Stimulated activated CD8-positive, alpha-beta memory T cell treated with anti-CD3 and anti-CD28 coated beads, Interleukin-4, amount 100 ng/mL, for 24 hours (primary cell): Measurements from ENCODE around the gene PRX.
A peak's percentile ranks its signal among the peaks of the same experiment; 100 is the strongest.
"Not testable (repeated sequence)": the region's sequence is repeated elsewhere in the genome, so short reads cannot be mapped to it uniquely, and the experiment has no call there.

Source experiments
- DNase-seq: peaks from one replicate; pipeline ENCODE4 v3.0.0-alpha.2; 2020; ENCODE audit warnings: low read depth

Gene PRX

DNA sequence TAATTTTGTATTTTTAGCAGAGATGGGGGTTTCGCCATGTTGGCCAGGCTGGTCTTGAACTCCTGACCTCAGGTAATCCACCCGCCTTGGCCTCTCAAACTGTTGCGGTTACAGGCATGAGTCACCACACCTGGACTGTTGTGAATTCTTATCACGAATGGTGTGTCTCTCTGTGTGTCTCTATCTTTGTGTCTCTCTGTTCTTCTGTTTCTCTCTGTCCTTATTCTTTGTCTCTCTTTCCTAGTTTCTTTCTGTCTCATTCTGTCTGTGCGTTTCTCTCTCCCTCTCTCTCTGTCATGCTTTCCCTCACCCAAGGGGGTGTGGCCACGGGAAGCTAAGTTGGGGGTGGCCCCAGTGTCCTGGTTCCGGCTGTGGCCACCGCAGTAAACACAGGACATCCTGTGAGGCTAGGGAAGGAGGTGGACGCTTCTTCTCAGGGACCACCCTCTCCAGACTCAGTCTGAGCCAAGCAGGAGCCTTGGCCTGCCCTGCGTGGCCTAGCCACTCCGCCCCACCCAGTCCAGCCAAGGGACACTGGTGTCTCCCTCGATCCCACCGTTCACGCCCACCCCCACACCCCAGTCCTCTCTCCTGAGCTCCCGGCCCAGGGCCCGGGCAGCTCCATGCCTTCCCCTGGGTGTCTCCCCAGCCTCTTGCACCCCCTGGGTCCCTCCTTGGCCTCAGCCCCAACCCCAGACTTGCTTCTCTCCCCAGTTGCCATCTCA lies 3.9 kb upstream of the PRX start:
- DNase-seq, result no peak

DNA sequence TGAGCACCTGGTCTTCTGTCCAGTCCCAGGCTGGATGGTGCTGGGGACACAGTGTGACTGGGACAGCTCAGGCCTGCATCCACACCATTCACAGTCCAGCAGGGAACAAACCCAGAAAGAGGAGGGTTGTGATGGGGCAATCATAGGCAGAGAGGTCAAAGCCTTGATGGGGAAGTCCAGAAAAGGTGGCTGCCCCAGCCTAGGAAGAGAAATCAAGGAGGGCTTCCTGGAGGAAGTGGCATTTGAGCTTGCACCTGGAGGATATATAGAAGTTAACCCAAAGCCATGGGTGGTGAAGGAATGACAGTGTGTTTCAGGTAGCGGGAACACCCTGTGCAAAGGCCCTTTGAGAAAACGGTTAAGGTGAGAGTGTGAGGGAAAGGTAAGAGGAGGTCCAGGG lies 2.6 kb upstream of the PRX start:
- DNase-seq, result no peak

DNA sequence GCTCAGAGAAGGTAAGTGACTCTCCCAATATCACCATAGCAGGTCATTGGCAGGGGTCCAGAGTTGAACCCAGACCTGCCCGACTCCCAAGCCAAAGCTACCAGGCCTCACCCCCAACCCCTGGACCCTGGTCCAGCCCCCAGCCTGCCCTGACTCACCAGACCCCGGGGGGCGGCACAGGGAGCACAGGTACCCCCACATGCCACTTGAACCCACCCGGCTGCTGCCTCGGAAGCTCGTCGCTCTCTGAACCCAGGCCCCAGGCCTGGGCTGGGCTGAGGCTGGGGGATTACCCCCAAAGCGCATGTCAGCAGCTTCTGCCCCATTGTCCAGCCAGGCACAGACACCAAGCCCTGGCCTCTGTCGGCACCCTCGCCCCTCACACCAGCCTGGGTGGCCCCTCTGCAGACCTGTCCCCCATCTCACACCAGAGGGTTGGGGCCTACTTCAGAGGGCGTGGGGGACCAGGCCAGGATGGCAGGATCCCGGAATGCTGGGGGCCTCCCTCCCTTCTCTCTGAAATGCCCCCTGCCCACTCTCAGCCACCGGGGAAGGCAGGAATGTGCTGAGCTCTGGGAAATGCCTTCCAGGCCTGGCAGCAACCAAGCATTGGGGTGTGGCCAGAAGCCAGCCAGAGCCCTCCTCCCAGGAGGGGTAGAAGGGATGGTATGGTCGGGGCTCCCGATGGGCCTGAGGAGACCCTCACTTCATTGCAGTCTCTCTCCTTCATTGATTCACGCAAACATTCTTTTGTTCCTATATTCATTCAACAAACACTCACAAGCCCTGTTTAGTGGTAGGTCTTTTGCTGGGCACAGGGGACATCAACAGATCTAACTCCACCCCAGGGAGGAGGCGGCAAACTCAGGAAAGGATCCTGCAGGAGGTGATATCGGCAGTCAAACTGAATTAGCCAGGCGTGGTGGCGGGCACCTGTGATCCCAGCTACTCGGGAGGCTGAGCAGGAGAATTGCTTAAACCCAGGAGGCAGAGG lies 1.7 kb upstream of the PRX start:
- no peak for DNase-seq

DNA sequence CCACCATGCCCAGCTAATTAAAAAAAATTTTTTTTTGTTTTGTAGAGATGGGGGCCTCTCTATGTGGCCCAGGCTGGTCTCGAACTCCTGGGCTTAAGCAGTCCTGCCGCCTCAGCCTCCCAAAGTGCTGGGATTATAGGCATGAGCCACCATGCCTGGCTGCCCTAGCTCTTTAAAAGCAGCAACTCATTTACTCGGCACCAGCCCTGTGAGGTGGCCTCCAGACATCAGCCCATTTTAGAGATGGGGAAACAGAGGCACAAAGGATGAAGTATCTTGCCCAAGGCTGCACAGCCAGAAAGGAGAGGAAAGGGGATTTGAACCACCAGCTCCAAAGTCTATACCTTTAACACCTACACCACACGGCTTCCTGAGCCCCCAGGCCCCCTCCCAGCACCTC lies 312 bp downstream of the PRX start:
- DNase-seq, result no peak

DNA sequence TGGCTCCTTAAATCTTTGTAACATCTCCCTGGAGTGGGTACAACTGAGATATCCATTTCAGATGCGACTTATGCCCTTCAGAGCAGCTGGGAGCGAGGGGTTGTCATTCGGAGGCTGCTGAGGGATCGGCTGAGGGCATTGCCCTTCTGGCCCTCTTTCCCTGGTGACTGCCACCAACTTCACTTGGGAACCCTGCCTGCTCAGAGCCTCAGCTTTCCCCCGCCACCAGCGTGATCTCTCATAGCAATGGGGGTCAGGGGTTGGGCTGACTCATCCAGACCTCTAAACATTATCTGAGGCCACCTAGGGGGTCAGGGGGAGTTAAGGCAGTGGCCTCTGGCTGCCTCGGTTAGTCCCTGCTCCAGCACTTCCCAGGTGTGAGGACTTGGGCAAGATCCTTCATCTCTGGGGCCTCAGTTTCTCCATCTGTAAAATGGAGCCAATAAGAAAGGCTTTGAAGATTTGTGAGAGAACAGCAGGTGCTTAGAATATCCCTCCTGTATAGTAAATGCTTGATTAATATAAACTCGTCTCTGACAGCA lies 1.1 kb downstream of the PRX start:
- no peak for DNase-seq

DNA sequence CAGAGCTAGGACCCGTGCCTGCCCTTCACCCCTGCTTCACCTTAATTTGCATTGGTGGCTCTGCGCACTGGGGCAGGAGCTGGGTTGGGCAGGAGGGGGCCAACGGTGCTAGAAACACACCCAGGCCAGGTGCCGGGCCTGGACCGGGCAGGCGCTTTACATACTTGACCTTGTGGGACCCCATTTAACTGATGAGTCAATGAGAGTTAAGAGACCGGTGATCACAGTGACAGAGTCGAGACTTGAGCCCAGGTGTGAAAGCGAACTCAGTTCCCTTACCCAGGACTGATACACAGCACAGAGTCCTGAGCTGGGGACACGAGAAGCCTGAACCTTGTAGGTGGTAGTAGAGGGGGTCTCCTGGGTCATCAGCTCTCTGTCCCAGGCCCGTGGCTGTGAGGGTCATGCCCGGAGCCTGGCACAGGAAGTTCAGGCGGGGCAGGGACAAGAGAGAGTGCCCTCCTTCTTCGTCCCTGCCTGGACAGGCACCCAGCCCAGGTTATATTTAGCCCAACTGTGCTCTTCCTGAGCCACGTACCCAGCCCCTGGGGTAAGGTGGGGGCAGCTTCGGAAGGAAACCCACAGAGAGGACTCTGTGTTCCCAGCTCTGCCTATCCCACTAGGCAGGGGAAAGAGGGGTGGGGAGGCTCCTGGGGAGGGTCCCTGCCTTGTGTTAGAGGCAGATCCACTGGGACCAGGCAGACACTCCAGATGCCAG lies 1.9 kb downstream of the PRX start:
- no peak for DNase-seq

DNA sequence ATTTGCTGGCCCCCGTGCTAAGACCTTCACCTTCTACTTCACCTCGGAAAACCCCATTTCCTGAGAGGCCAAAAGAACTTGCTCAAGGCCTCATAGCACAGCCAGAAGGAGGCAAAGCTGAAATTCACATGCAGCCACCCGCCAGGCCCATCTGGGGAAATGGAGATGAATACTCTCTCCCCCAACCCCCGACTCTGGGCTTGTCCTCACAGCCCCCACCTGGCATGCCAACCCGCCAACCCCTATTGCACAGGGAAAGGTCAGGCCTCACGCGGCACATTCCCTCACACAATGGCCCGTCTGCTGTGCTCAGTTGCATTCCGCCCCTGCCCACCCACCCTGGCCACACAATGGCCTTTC lies 3.2 kb downstream of the PRX start:
- DNase-seq, result no peak

DNA sequence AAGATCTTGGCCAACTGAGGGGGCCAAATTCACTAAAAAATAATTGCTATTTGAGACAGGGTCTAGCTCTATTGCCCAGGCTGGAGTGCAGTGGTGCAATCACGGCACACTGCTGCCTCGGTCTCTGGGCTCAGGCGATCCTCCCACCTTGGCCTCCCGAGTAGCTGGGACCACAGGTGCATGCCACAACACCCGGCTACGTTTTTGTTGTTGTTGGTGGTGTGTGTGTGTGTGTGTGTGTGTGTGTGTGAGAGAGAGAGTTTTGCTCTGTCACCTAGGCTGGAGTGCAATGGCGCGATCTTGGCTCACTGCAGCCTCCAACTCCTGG lies 4.6 kb downstream of the PRX start:
- not testable (repeated sequence) for DNase-seq

DNA sequence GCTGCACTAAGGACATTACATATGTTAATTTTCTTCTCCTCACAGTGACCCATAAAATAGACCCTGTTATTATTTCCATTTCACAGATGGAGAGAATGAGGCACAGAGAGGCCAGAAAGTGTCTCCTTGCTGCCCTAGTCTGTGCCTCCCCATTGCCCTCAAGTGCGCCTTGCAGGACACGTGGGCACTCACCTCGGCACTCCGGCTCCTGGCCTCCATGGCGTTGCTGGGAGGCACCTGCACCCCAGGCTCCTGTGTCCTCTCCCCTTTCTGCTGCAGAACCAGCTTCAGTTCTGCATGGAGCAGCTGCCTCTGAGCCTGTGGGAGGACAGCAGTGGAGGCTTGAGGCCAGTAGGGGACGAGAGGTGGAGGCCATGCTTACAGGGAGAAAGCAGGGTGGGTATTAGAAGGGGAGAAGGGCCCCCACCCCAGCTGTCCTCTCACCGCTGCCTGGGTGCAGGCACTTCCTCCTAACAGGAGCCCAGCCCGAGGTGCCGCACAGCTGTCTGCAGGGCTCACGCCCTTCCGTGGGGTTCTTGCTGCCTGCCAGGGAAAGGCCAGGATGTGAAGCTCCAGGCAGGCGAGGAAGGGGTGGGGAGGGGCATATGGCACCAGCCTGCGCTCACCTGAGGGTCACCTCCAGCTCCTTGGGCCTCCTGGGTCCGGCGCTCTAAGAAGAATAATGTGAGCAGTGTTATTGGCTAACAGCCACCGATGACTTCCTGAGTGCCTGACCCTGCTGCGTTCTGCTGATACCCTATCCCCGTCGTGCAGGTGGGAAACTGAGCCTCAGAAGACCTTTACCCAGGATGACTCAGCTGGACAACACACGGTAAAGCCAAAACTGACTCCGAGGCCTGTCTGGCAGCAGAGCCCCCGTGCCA lies 5.2 kb downstream of the PRX start:
- DNase-seq, result no peak

DNA sequence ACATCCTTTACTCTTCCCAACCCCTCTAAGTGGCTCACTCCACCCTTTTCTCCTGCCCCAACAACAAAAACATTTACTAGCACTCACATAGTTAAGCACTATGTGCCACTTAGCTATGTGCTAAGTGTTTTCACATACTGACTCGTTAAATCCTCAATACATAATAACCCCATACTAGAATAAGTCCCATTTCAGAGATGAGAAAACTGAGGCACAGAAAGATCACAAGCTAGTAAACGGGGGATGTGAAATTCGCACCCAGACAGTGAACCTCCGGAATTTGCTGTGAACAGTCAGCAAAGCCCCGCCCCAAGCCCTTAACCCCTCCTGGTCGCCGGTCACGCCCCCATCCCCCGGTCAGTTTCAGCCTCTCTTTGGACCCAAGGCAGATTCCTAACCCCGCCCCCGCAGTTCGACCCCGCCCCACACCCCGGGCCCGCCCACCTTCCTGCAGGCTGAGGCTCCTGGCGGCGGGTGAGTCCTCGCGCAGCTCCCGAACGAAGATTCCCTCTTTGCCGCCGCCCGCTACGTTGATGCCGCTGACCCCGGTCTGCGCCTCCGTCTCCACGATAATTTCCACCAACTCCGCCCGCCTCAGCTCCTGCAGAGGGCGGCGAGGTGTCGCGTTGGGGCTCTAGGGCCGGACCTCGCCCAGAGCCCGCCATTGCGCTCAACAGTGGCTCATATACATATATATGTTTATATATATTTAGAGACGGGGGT lies 9.8 kb downstream of the PRX start:
- peak; percentile 75 for DNase-seq

DNA sequence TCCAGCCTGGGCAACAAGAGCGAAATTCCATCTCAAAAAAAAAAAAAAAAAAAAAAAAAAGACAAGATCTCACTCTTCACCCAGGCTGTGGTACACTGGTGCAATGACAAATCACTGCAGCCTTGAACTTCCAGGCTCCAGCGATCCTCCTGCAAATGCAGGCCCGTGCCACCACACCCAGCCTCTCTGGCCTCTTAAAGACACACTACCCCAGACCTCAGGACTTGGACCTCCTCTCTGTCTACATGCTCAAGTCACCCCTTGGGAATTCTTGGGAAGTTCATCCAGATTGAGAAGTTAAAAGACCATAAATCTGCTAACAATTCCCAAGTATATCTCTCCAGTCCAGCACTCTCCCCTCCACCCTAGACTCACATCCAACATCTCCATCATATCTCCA lies 12.6 kb downstream of the PRX start:
- no peak for DNase-seq

DNA sequence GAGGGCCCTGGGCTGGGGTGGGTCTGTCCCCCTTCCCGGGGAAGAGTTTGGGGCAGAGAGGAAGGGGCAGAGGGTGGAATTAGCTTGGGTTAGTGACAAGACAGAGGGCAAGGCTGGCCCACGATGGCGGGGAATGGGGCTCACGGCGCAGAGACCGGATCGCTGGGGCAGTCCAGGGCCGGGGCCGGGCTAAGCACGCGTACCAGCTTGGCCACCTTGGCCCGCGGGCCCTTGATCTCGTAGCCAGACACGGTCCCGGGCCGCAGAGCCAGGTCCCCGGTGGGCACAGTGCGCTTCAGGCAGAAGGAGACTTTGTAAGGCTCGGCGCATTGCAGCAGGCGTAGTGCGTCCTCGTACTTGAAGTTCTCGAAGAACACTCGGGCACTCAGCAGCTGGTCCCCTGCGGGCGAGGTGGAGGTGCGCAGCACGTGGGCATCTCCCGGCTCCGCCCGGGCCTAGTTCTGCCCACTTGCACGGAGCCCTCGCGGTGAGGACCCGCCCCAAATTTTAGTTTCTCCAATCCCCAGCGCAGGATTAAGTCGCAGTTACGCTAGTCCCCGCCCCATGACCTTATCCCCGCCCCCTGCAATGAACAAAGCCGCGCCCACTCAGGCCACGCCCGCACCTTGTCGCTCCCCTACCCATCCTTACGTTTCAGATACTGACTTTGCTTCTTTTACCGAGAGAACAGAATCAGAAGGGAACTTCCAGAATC lies 14.6 kb downstream of the PRX start:
- peak; percentile 34 for DNase-seq

DNA sequence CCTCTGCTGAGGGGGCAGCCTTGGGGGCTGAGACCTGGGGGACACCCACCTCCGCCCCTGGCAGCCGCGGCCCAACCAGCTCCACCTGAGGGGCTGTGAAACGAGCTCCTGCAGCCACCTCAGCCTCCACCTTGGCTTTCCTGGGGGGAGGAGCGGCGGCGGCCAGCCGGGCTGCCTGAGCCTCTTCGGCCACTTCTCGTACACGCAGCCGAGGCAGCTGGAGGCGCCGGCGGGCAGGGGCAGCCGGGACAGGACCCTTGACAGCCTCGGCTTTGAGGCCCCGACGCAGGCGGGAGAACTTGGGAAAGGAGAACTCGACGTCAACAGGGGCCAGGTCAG lies 15.6 kb downstream of the PRX start:
- no peak for DNase-seq

DNA sequence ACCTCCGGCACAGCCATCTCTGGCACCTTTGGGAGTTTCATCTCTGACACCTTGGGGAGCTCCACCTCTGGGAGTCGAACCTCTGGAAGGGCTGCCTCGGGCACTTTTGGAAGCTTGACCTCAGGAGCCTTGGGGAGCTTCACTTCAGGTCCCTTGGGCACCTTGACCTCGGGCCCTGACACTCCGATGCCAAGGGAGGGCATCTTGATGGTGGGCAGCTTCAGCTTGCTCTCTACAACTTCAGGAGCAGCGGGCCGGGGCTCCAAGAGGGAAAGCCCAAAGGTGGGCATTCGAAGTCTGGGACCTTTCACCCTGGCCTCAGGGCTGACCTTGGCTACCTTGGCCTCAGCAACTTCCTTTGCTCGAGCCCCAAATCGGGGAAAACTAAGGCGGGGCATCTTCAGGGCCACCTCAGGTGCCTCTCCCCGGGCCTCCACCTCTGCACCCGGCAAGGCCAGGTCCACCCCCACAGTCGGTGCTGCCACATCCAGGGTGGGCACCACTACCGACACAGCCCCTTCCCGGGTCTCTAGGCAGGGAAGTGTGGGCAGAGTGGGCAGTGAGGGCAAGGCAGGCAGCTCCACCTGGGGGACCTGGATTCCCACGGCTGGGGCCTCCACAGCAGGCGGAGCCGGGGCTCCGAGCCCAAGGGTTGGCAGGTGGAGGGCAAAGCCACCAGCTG lies 16.2 kb downstream of the PRX start:
- DNase-seq, result no peak

DNA sequence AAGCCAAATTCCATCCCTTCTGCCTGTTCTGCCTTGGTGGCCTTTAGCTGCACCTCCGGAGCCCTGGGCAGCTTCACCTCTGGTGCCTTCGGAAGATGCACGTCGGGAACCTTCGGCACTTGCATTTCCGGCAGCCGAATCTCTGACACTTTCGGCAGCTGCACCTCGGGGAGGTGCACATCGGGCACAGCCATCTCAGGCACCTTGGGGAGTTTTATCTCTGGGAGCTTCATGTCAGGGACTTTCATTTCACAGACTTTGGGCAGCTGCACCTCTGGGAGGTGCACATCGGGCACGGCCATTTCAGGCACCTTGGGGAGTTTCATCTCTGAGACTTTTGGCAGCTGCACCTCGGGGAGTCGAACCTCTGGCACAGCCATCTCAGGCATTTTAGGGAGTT lies 17.2 kb downstream of the PRX start:
- DNase-seq, result no peak

DNA sequence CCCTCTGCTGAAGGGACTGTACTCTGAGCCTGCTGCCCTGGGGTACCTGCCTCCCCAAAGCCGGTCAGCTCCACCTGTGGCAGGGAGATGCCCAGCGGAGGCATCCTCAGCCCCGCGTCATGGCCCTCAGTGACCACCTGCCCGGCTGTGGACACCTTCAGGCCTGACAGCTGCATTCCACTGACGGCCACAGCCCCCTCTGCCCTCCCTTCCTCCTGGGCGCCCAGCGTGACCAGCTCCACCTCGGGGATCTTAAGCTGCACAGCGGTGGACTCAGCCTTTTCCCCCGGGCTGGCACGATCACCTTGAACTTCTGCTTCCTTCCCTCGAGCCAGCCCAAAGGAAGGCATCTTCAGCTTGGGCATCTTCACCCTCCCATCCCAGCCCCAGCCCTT lies 18.4 kb downstream of the PRX start:
- no peak for DNase-seq

DNA sequence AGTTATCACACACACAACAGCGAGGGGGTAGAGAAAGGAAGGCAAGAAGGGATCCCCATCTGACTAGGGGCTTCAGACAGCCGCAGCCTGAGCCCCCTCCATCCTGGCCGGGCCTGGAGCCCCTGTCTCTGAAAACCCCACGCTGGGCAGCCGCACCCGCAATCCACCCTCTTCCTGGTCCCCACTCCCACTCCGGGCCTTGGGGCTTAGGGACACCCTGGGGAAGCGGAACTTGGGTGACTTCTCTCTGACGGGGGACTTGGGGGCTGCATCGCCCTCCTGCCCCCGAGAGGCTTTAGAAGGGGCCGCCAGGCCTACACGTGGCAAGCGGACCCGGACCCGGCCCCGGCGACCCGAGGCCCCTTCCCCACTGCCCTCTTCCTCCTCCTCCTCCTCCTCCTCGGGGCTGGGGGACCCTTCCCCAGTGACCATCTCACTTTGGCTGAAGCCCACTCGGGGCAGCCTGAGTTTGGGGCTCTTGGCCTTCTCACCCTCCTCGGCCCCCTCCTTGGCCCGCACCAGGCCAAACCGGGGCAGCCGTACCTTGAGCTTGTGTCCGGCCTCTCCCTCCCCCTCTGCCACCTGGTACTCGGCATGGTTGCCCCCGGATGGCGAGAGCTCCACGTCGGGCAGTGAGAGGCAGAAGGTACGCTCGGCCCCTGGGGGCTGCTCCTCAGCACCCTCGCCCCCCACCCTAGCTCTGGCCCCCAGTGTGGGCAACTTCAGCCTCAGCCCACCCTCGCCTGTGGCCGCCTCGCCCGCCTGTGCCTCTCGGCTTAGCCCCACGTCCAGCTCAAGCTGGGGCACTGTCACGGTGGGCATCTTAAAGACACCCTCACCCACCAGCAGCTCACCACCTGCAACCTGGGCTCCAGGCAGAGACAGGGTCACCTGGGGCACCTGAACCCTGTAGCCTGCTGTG lies 19.0 kb downstream of the PRX start:
- DNase-seq, result no peak

DNA sequence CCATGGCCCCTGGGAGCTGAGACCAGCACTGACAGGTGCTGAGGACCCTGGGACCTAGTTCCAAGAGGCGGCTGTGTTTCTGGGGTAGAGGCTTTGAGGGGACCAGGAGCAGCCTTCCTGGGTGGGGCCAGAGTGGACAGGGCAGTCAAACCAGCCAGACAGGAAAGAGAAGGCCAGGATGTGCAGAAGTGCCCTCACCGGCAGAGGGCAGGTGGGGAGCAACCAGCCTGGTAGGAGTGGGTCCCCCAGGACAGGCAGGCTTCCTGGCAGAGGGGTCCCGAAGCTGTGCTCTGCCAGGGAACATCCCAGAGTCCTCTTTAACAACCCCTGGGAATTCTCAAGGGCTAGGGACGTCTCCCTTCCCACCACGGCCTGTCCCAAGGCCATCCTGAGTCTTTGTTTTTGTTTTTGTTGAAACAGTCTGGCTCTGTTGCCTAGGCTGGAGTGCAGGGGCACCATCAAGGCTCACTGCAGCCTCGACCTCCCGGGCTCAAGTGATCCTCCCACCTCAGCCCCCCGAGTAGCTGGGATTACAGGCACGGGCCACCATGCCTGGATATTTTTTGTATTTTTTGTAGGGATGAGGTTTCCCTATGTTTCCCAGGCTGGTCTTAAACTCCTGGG lies 20.2 kb downstream of the PRX start:
- DNase-seq, result no peak
